ENCODE data around the gene MYRIP.

GRCh38 chr3:39809995-39810595 lies 686 bp downstream of the MYRIP start:
- TF ChIP-seq CTCF (conservative IDR thresholded peaks at IDR 0.05; ENCODE audit: low read depth, low read length) (no peak), POLR2A (IDR thresholded peaks at IDR 0.05; ENCODE audit: low read depth, low read length) (no peak), BHLHE40 (IDR thresholded peaks at IDR 0.05; ENCODE audit: low read depth, low read length) (no peak), MXI1 (IDR thresholded peaks at IDR 0.05; ENCODE audit: borderline replicate concordance, low read depth, low read length) (no peak), RCOR1 (IDR thresholded peaks at IDR 0.05; ENCODE audit: insufficient replicate concordance, low read length) (no peak), CEBPB (IDR thresholded peaks at IDR 0.05; ENCODE audit: low read depth, low read length) (no peak), FOS (IDR thresholded peaks at IDR 0.05; ENCODE audit: low read depth, low read length) (no peak), RFX5 (IDR thresholded peaks at IDR 0.05; ENCODE audit: low read depth, low read length) (no peak), SMC3 (IDR thresholded peaks at IDR 0.05; ENCODE audit: low read depth, low read length) (no peak), NFE2L2 (IDR thresholded peaks at IDR 0.05; ENCODE audit: low read depth, low read length) (no peak)
